ENCODE data around the gene BCL2L2.

GRCh38 chr14:23307146-23307530 lies 505 bp downstream of the BCL2L2 start:
- TF ChIP-seq CTCF (tag by site-specific recombination; IDR thresholded peaks at IDR 0.05) (no peak), ZNF223 (tag by site-specific recombination; IDR thresholded peaks at IDR 0.05) (no peak), REST (tag by site-specific recombination; IDR thresholded peaks at IDR 0.05) (no peak), KLF10 (tag by site-specific recombination; IDR thresholded peaks at IDR 0.05) (no peak), ZSCAN18 (tag by site-specific recombination; IDR thresholded peaks at IDR 0.05) (no peak), YY1 (tag by site-specific recombination; IDR thresholded peaks at IDR 0.05) (no peak), ZNF274 (IDR thresholded peaks at IDR 0.05; ENCODE audit: low read length) (no peak), ZNF274 (tag by site-specific recombination; IDR thresholded peaks at IDR 0.05; ENCODE audit: borderline replicate concordance) (no peak), SP2 (tag by site-specific recombination; IDR thresholded peaks at IDR 0.05) (no peak), ZNF138 (tag by site-specific recombination; IDR thresholded peaks at IDR 0.05; ENCODE audit: borderline replicate concordance) (no peak), SALL2 (tag by site-specific recombination; IDR thresholded peaks at IDR 0.05; ENCODE audit: borderline replicate concordance) (no peak), TCF7L2 (IDR thresholded peaks at IDR 0.05; ENCODE audit: borderline replicate concordance, low read depth, low read length) (no peak)
- TF ChIP-seq, protein P1, sequence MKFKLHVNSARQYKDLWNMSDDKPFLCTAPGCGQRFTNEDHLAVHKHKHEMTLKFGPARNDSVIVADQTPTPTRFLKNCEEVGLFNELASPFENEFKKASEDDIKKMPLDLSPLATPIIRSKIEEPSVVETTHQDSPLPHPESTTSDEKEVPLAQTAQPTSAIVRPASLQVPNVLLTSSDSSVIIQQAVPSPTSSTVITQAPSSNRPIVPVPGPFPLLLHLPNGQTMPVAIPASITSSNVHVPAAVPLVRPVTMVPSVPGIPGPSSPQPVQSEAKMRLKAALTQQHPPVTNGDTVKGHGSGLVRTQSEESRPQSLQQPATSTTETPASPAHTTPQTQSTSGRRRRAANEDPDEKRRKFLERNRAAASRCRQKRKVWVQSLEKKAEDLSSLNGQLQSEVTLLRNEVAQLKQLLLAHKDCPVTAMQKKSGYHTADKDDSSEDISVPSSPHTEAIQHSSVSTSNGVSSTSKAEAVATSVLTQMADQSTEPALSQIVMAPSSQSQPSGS (tag by site-specific recombination; IDR thresholded peaks at IDR 0.05; ENCODE audit: low read depth): no peak
- TF ChIP-seq, protein P2, sequence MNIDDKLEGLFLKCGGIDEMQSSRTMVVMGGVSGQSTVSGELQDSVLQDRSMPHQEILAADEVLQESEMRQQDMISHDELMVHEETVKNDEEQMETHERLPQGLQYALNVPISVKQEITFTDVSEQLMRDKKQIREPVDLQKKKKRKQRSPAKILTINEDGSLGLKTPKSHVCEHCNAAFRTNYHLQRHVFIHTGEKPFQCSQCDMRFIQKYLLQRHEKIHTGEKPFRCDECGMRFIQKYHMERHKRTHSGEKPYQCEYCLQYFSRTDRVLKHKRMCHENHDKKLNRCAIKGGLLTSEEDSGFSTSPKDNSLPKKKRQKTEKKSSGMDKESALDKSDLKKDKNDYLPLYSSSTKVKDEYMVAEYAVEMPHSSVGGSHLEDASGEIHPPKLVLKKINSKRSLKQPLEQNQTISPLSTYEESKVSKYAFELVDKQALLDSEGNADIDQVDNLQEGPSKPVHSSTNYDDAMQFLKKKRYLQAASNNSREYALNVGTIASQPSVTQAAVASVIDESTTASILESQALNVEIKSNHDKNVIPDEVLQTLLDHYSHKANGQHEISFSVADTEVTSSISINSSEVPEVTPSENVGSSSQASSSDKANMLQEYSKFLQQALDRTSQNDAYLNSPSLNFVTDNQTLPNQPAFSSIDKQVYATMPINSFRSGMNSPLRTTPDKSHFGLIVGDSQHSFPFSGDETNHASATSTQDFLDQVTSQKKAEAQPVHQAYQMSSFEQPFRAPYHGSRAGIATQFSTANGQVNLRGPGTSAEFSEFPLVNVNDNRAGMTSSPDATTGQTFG (tag by site-specific recombination; IDR thresholded peaks at IDR 0.05; ENCODE audit: borderline replicate concordance): no peak

All from HEK293 (cell line).